ENCODE measurements around the gene UBR3.

DNA sequence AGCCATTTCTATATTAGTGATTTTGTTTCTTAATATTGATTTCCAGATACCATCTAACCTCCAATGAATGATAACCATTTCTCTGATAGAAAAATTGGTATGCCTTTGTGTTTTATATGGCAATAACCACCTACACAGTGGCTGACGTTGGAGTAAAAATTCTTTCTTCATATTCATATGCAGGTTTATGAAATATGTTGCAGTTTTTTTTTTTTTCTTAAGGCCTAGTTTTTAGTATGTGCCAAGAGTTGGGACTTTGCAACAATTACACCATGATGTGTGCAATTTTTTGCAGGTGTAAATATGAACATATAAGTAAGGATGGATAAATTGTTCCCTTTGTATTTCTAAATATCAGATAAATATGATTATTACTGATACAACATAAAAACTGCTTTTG lies 187.5 kb downstream of the UBR3 start:
- TF ChIP-seq CTCF (IDR thresholded peaks at IDR 0.05) (no peak), PBX3 (IDR thresholded peaks at IDR 0.05) (no peak), RCOR1 (IDR thresholded peaks at IDR 0.05; ENCODE audit: low read depth, low read length) (no peak), POLR2A (IDR thresholded peaks at IDR 0.05; ENCODE audit: low read length) (no peak), TFCP2L1 (CRISPR knock-in tag; IDR thresholded peaks at IDR 0.05) (no peak)
- TF ChIP-seq, protein P1, sequence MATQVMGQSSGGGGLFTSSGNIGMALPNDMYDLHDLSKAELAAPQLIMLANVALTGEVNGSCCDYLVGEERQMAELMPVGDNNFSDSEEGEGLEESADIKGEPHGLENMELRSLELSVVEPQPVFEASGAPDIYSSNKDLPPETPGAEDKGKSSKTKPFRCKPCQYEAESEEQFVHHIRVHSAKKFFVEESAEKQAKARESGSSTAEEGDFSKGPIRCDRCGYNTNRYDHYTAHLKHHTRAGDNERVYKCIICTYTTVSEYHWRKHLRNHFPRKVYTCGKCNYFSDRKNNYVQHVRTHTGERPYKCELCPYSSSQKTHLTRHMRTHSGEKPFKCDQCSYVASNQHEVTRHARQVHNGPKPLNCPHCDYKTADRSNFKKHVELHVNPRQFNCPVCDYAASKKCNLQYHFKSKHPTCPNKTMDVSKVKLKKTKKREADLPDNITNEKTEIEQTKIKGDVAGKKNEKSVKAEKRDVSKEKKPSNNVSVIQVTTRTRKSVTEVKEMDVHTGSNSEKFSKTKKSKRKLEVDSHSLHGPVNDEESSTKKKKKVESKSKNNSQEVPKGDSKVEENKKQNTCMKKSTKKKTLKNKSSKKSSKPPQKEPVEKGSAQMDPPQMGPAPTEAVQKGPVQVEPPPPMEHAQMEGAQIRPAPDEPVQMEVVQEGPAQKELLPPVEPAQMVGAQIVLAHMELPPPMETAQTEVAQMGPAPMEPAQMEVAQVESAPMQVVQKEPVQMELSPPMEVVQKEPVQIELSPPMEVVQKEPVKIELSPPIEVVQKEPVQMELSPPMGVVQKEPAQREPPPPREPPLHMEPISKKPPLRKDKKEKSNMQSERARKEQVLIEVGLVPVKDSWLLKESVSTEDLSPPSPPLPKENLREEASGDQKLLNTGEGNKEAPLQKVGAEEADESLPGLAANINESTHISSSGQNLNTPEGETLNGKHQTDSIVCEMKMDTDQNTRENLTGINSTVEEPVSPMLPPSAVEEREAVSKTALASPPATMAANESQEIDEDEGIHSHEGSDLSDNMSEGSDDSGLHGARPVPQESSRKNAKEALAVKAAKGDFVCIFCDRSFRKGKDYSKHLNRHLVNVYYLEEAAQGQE (IDR thresholded peaks at IDR 0.05), result no peak
- TF ChIP-seq, protein P2, sequence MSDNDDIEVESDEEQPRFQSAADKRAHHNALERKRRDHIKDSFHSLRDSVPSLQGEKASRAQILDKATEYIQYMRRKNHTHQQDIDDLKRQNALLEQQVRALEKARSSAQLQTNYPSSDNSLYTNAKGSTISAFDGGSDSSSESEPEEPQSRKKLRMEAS (IDR thresholded peaks at IDR 0.05), result no peak
